Measurements from ENCODE around the gene CD248. TPM values are rescaled to one million over a fixed set of nuclear protein-coding genes. Genes with fewer than 3 reads are reported as not detected.

CD248 gene
- total RNA-seq, 1 donor from 2014 or later, result 193 TPM

DNA sequence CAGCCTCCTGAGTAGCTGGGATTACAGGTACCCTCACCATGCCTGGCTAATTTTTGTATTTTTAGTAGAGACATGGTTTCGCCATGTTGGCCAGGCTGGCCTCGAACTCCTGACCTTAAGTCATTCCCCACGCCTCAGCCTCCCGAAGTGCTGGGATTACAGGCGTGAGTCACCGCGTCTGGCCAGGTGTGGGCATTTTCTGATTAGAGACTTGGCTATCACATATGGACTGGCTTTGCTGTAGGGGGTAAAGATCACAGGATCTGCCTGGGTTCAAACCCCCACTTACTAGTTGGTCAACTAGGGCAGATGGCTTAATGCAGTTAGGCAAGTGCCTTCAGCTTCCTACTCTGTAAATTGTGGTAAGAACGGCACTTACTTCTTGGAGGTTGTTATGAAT, 6.5 kb downstream of the CD248 start:
- TF ChIP-seq, protein P1, sequence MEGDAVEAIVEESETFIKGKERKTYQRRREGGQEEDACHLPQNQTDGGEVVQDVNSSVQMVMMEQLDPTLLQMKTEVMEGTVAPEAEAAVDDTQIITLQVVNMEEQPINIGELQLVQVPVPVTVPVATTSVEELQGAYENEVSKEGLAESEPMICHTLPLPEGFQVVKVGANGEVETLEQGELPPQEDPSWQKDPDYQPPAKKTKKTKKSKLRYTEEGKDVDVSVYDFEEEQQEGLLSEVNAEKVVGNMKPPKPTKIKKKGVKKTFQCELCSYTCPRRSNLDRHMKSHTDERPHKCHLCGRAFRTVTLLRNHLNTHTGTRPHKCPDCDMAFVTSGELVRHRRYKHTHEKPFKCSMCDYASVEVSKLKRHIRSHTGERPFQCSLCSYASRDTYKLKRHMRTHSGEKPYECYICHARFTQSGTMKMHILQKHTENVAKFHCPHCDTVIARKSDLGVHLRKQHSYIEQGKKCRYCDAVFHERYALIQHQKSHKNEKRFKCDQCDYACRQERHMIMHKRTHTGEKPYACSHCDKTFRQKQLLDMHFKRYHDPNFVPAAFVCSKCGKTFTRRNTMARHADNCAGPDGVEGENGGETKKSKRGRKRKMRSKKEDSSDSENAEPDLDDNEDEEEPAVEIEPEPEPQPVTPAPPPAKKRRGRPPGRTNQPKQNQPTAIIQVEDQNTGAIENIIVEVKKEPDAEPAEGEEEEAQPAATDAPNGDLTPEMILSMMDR (IDR thresholded peaks at IDR 0.05), result no peak
- peaks cover 0 to 5% of the 10 kb centered on the region in 2 donors for H3K4me1 ChIP-seq
- intact Hi-C loops (cut with DNase I), result loop anchor here (5.0 kb wide), 1 partner anchor 77 kb away; no protein-coding TSS in a partner anchor
- DNase-seq (ENCODE audit: low spot score in 2 of 2), result no peak
- no peaks in the 10 kb centered on the region for H3K9me3 ChIP-seq
- no peak overlapping the region for H3K4me3 ChIP-seq
- H3K27ac ChIP-seq, result no peak overlapping the region
- H3K36me3 ChIP-seq, result no peaks in the 10 kb centered on the region
- no peaks in the 10 kb centered on the region for H3K27me3 ChIP-seq

DNA sequence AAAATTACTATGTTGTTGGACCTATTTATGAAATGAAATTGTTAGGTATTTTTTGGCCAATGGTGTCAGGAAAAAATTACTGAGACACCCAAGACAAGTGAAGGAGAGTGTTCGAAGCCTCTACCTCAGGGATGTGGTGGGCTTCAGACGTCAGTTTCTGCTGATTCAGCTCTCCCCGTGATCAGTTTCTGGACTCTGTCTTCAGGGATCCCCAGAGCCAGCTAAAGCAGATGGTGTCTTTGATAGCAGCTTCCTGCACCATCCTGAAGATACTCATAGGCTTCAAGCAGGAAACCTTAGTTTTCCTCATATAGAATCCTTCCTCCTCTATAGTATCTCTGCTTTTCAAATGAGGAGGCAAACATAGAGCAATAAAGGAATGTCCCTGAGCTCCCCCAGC, 7.4 kb downstream of the CD248 start:
- Histone ChIP-seq H3K4me3 (no peak overlapping the region), H3K27ac (no peak overlapping the region), H3K36me3 (no peaks in the 10 kb centered on the region), H3K4me1 (peaks cover 0 to 5% of the 10 kb centered on the region in 2 donors), H3K27me3 (no peaks in the 10 kb centered on the region), H3K9me3 (no peaks in the 10 kb centered on the region)
- intact Hi-C loops (cut with DNase I), result no loop called here
- DNase-seq (ENCODE audit: low spot score in 2 of 2), result no peak
- TF ChIP-seq, protein P1 (IDR thresholded peaks at IDR 0.05), result no peak

DNA sequence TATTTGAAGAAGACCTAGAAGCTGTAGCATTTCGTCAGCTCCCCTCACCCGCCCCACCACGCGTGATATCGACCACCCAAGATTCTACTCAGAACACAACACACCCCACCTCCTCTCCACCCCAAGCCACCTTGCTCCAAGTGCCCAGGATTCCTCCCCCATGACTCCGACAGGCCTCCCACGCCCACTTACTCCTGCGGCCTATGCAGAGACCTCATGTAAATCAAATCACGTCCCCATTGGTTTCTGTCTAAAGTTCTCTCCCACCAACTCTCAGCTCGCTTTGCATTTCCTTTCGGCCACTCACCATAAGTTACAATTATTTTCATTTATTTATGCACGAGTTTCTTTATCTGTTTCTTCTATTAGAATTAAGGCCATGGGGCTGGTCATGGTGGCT, 14.2 kb downstream of the CD248 start:
- intact Hi-C loops (cut with DNase I), result no loop called here
- H3K27me3 ChIP-seq, result no peaks in the 10 kb centered on the region

DNA sequence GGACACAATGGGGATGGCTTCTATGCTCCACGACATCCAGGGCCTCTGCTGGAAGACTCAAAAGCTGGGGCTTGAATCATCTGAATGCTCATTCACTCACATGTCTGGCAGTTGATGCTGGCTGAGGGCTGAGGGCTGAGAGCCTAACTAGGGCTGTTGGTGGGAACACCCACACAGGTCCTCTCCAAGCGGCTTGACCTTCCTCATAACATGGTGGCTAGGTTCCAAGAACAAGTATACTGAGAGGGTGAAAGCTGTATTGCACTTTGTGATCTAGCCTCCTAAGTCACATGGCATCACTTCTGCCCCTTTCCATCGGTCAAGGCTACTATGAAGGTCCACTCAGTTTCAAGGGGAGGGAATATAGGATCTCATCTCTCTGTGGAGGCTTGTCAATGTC, 17.7 kb downstream of the CD248 start:
- no peaks in the 10 kb centered on the region for H3K36me3 ChIP-seq
- H3K4me3 ChIP-seq, result no peak overlapping the region
- intact Hi-C loops (cut with DNase I), result no loop called here
- no peak for DNase-seq (ENCODE audit: low spot score in 2 of 2)
- no peaks in the 10 kb centered on the region for H3K27me3 ChIP-seq
- H3K9me3 ChIP-seq, result no peaks in the 10 kb centered on the region
- H3K27ac ChIP-seq, result no peak overlapping the region
- TF ChIP-seq, protein P1 (IDR thresholded peaks at IDR 0.05), result no peak
- H3K4me1 ChIP-seq, result no peaks in the 10 kb centered on the region

More for the DNA sequence above, 14.2 kb downstream of the CD248 start:
- no peak overlapping the region for H3K27ac ChIP-seq
- no peaks in the 10 kb centered on the region for H3K36me3 ChIP-seq
- DNase-seq (ENCODE audit: low spot score in 2 of 2), result no peak
- H3K9me3 ChIP-seq, result no peaks in the 10 kb centered on the region
- TF ChIP-seq, protein P1 (IDR thresholded peaks at IDR 0.05), result no peak
- no peaks in the 10 kb centered on the region for H3K4me1 ChIP-seq
- no peak overlapping the region for H3K4me3 ChIP-seq

DNA sequence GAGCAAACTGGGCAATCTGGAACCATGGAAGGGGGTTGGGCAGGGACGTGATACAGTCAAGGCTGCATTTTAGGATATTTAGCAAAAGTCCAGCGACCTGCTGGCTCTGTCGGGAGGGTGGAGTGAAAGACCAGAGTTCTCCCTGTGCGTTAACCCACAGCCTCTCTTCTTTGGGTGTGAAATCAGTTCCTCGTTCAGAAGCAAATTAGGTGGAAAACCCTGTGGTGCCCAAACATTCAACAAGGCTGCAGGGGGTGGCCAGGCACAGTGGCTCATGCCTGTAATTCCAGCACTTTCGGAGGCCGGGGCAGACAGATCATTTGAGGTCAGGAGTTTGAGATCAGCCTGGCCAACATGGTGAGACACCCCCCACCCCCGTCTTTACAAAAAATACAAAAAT, 19.2 kb downstream of the CD248 start:
- no peaks in the 10 kb centered on the region for H3K4me1 ChIP-seq
- peaks cover under 1% of the 10 kb centered on the region for H3K27me3 ChIP-seq
- intact Hi-C loops (cut with DNase I), result no loop called here
- no peak overlapping the region for H3K4me3 ChIP-seq
- TF ChIP-seq, protein P1 (IDR thresholded peaks at IDR 0.05), result no peak
- no peak for DNase-seq (ENCODE audit: low spot score in 2 of 2)
- no peak overlapping the region for H3K27ac ChIP-seq
- H3K9me3 ChIP-seq, result no peaks in the 10 kb centered on the region
- no peaks in the 10 kb centered on the region for H3K36me3 ChIP-seq
